ENCODE measurements around the gene ZBTB16.

Gene ZBTB16

GRCh38 chr11:114211444-114212121 lies 152.1 kb downstream of the ZBTB16 start:
- Histone ChIP-seq H3K4me1 (ENCODE audit: low read depth, poor library complexity, severe bottlenecking) (no peaks in the 10 kb centered on the region), H3K4me3 (IDR thresholded peaks at IDR 0.05; ENCODE audit: insufficient read depth, low read depth, low read length) (no peak overlapping the region), H3K27me3 (ENCODE audit: insufficient read depth, low read depth) (no peaks in the 10 kb centered on the region), H3K79me2 (ENCODE audit: insufficient read depth, low read depth) (no peaks in the 10 kb centered on the region), H2AFZ (ENCODE audit: low read depth) (no peak overlapping the region), H3K9ac (no peak overlapping the region), H3K27ac (no peak overlapping the region), H4K20me1 (ENCODE audit: insufficient read depth) (no peaks in the 10 kb centered on the region), H3K36me3 (ENCODE audit: insufficient read depth) (no peaks in the 10 kb centered on the region), H3K4me2 (no peak overlapping the region)
- TF ChIP-seq, protein P1, sequence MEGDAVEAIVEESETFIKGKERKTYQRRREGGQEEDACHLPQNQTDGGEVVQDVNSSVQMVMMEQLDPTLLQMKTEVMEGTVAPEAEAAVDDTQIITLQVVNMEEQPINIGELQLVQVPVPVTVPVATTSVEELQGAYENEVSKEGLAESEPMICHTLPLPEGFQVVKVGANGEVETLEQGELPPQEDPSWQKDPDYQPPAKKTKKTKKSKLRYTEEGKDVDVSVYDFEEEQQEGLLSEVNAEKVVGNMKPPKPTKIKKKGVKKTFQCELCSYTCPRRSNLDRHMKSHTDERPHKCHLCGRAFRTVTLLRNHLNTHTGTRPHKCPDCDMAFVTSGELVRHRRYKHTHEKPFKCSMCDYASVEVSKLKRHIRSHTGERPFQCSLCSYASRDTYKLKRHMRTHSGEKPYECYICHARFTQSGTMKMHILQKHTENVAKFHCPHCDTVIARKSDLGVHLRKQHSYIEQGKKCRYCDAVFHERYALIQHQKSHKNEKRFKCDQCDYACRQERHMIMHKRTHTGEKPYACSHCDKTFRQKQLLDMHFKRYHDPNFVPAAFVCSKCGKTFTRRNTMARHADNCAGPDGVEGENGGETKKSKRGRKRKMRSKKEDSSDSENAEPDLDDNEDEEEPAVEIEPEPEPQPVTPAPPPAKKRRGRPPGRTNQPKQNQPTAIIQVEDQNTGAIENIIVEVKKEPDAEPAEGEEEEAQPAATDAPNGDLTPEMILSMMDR (conservative IDR thresholded peaks at IDR 0.05; ENCODE audit: low read depth, low read length) = no peak

- H4K20me1 ChIP-seq (ENCODE audit: insufficient read depth) = no peaks in the 10 kb centered on the region
- no peaks in the 10 kb centered on the region for H3K36me3 ChIP-seq (ENCODE audit: insufficient read depth)
- no peaks in the 10 kb centered on the region for H3K4me1 ChIP-seq (ENCODE audit: low read depth, poor library complexity, severe bottlenecking)
- H3K27ac ChIP-seq = no peak overlapping the region
- H3K4me3 ChIP-seq (IDR thresholded peaks at IDR 0.05; ENCODE audit: insufficient read depth, low read depth, low read length) = no peak overlapping the region
- no peaks in the 10 kb centered on the region for H3K79me2 ChIP-seq (ENCODE audit: insufficient read depth, low read depth)
- TF ChIP-seq, protein P1 (conservative IDR thresholded peaks at IDR 0.05; ENCODE audit: low read depth, low read length) = no peak
- H3K4me2 ChIP-seq = no peak overlapping the region
- H3K9ac ChIP-seq = no peak overlapping the region
- H2AFZ ChIP-seq (ENCODE audit: low read depth) = no peak overlapping the region
- no peaks in the 10 kb centered on the region for H3K27me3 ChIP-seq (ENCODE audit: insufficient read depth, low read depth)
These were observed 154.1 kb downstream of the ZBTB16 start for GRCh38 chr11:114213622-114214021.

- Histone ChIP-seq H3K27me3 (ENCODE audit: insufficient read depth, low read depth) (no peaks in the 10 kb centered on the region), H3K79me2 (ENCODE audit: insufficient read depth, low read depth) (no peaks in the 10 kb centered on the region), H3K36me3 (ENCODE audit: insufficient read depth) (no peaks in the 10 kb centered on the region), H3K9ac (no peak overlapping the region), H3K4me2 (no peak overlapping the region), H4K20me1 (ENCODE audit: insufficient read depth) (no peaks in the 10 kb centered on the region), H3K4me3 (IDR thresholded peaks at IDR 0.05; ENCODE audit: insufficient read depth, low read depth, low read length) (no peak overlapping the region), H3K4me1 (ENCODE audit: low read depth, poor library complexity, severe bottlenecking) (no peaks in the 10 kb centered on the region), H3K27ac (no peak overlapping the region), H2AFZ (ENCODE audit: low read depth) (no peak overlapping the region)
- TF ChIP-seq, protein P1 (conservative IDR thresholded peaks at IDR 0.05; ENCODE audit: low read depth, low read length) = no peak
These were observed 155.9 kb downstream of the ZBTB16 start for GRCh38 chr11:114215428-114215827.

DNA sequence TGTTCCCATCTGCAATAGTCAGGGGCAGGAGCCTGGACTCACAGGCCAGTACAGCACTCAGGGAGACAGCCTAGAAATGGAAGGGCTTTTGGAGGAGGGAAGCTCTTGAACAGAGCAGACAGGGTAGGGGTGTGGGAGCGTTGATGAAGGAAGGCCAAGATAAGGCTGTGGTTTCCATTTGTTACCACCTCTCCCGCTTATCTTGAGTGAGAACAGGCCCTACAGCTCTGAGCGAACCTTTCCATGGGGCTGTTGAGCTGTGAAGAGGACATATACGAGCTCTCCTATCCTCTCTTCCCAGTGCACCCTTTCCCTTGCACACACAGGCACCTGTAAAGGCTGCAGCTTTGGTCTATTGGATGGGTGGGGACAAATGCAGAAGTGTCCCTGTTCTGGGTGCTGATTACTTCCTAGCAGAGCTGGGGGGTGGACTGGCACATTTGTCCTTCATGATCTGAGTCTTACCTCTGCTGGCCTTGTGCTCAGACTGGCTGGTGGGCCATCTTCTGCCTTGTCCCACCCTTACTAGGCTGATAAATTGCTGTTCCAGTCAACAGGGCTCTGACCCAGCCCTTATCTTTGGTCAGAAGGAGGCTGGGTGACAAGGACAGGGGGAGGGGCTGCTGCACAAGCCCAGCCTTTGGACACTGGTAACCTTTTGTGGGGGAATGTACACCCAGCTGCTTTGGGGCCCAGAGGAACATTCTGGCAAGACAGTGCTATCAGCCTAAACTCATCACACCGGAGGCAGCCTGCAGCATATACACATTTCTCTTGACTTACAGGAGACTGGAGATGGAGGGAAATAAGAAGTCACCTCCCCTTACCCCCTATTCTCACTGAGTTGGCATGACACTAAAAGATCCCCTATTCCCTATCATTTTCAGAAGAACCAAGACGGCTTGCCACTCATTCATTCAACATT lies 156.6 kb downstream of the ZBTB16 start:
- Histone ChIP-seq H3K36me3 (ENCODE audit: insufficient read depth) (no peaks in the 10 kb centered on the region), H3K4me2 (no peak overlapping the region), H2AFZ (ENCODE audit: low read depth) (no peak overlapping the region), H4K20me1 (ENCODE audit: insufficient read depth) (no peaks in the 10 kb centered on the region), H3K79me2 (ENCODE audit: insufficient read depth, low read depth) (no peaks in the 10 kb centered on the region), H3K4me3 (IDR thresholded peaks at IDR 0.05; ENCODE audit: insufficient read depth, low read depth, low read length) (no peak overlapping the region), H3K27ac (no peak overlapping the region), H3K9ac (no peak overlapping the region), H3K4me1 (ENCODE audit: low read depth, poor library complexity, severe bottlenecking) (no peaks in the 10 kb centered on the region), H3K27me3 (ENCODE audit: insufficient read depth, low read depth) (no peaks in the 10 kb centered on the region)
- TF ChIP-seq, protein P1 (conservative IDR thresholded peaks at IDR 0.05; ENCODE audit: low read depth, low read length) = no peak
